A549 (cell line): ENCODE results near the gene ARHGAP4. TPM values are rescaled to one million over a fixed set of nuclear protein-coding genes. Genes with fewer than 3 reads are reported as not detected.

ENCODE experiments used
- ATAC-seq, 2 experiments: fragments of 200-7000 bp in 1 of 2; fragments of >200 bp in 1 of 2; cut with Nextera tagmentation in 1 of 2; cut with Tn5 transposase in 1 of 2; 3 replicates each; pipeline versions ENCODE4 v1.8.0 to v1.9.1; 2018 to 2020; ENCODE audit warnings: mild to moderate bottlenecking in 1 of 2, moderate library complexity in 1 of 2
- CTCF ChIA-PET: fragments of 300-600 bp; sonication (Branson Sonifier 250); formaldehyde crosslinking; extraction: SDS; loops from one replicate; lab custom pipeline; 2021; ENCODE audit warnings: antibody characterized with exemption, inconsistent platforms; lab: Yijun Ruan, JAX
- POLR2A ChIA-PET: fragments of 350-600 bp; formaldehyde crosslinking; extraction: SDS; loops from one replicate; lab custom pipeline; 2021; ENCODE audit warnings: antibody characterized with exemption, inconsistent platforms; lab: Yijun Ruan, JAX
- DNase-seq, 2 experiments: peaks; one replicate each; pipeline versions ENCODE4 v3.0.0 to v3.0.0-alpha.2; 2011 to 2016; ENCODE audit warnings: low read depth in 1 of 2, low spot score in 1 of 2
- FAIRE-seq: peaks from 2 replicates; lab custom pipeline; 2011; peaks lifted over from hg19 to GRCh38; lab: Jason Lieb, UNC
- H3K27ac ChIP-seq, 2 experiments: fragments of >200 bp; sonication (Bioruptor Twin); formaldehyde crosslinking; 3 replicates each; pipeline ENCODE4 v1.5.1; 2016 to 2017
- H3K4me1 ChIP-seq: fragments of >200 bp; sonication (Bioruptor Twin); formaldehyde crosslinking; 3 replicates; pipeline ENCODE4 v1.6.1; 2016
- H3K4me2 ChIP-seq: fragments of >200 bp; sonication (Bioruptor Twin); formaldehyde crosslinking; 3 replicates; pipeline ENCODE4 v1.6.1; 2016
- H3K4me3 ChIP-seq: fragments of >200 bp; sonication (Bioruptor Twin); formaldehyde crosslinking; 3 replicates; pipeline ENCODE4 v1.5.1; 2016
- H3K9me3 ChIP-seq: fragments of >200 bp; sonication (Bioruptor Twin); formaldehyde crosslinking; 3 replicates; pipeline ENCODE4 v1.6.1; 2016
- ATOH8 ChIP-seq: fragments of 250-450 bp; sonication (Bioruptor Pico); IDR thresholded peaks from 2 replicates; pipeline ENCODE4 v1.5.0; 2020; ENCODE audit warnings: low read depth, mild to moderate bottlenecking, moderate library complexity
- BCL3 ChIP-seq: fragments of >200 bp; sonication (Bioruptor Twin); formaldehyde crosslinking; IDR thresholded peaks from 3 replicates; pipeline ENCODE4 v1.6.1; 2016
- BHLHE40 ChIP-seq: IDR thresholded peaks from 2 replicates; pipeline ENCODE4 v1.6.1; 2012; ENCODE audit warnings: low read depth, low read length, inconsistent platforms
- CHD2 ChIP-seq: fragments of 150-350 bp; IDR thresholded peaks from 2 replicates; pipeline ENCODE4 v1.6.1; 2014; ENCODE audit warnings: low read length; ENCODE audit not compliant: partially characterized antibody
- CTCF ChIP-seq: fragments of >200 bp; sonication (Bioruptor Twin); formaldehyde crosslinking; IDR thresholded peaks from 3 replicates; pipeline ENCODE4 v1.5.1; 2016
- EHF ChIP-seq: fragments of 250-450 bp; sonication (Bioruptor Pico); IDR thresholded peaks from 2 replicates; pipeline ENCODE4 v1.5.0; 2020; ENCODE audit warnings: mild to moderate bottlenecking
- EHMT2 ChIP-seq: fragments of 200-600 bp; sonication (generic); IDR thresholded peaks from 2 replicates; pipeline ENCODE4 v1.6.1; 2016; ENCODE audit warnings: antibody characterized with exemption, low read depth, mild to moderate bottlenecking, moderate library complexity
- ELK1 ChIP-seq: fragments of 150-350 bp; IDR thresholded peaks from 2 replicates; pipeline ENCODE4 v1.6.1; 2014; ENCODE audit warnings: low read depth, mild to moderate bottlenecking, low read length
- FOXS1 ChIP-seq: fragments of 250-450 bp; sonication (Bioruptor Pico); IDR thresholded peaks from 2 replicates; pipeline ENCODE4 v1.5.0; 2020; ENCODE audit warnings: mild to moderate bottlenecking, moderate library complexity
- HDAC2 ChIP-seq: fragments of 200-600 bp; sonication (generic); IDR thresholded peaks from 2 replicates; pipeline ENCODE4 v1.6.1; 2016
- HEYL ChIP-seq: fragments of 250-450 bp; sonication (Bioruptor Pico); IDR thresholded peaks from 2 replicates; pipeline ENCODE4 v1.8.0; 2021; ENCODE audit warnings: mild to moderate bottlenecking, moderate library complexity
- HOXB13 ChIP-seq: fragments of 250-450 bp; sonication (Bioruptor Pico); IDR thresholded peaks from 2 replicates; pipeline ENCODE4 v1.5.0; 2020; ENCODE audit warnings: low read depth, mild to moderate bottlenecking, moderate library complexity
- HOXB5 ChIP-seq: fragments of 250-450 bp; sonication (Bioruptor Pico); IDR thresholded peaks from 2 replicates; pipeline ENCODE4 v1.5.0; 2020; ENCODE audit warnings: mild to moderate bottlenecking, moderate library complexity
- JUN ChIP-seq, 2 experiments: fragments of >200 bp; sonication (Bioruptor Twin); formaldehyde crosslinking; IDR thresholded peaks; 2 replicates in 1 of 2; 3 replicates in 1 of 2; pipeline ENCODE4 v1.6.1; 2016 to 2017
- JUNB ChIP-seq: fragments of >200 bp; sonication (Bioruptor Twin); formaldehyde crosslinking; IDR thresholded peaks from 2 replicates; pipeline ENCODE4 v1.6.1; 2016
- MAFK ChIP-seq: fragments of 450-650 bp; IDR thresholded peaks from 2 replicates; pipeline ENCODE4 v1.6.1; 2014; ENCODE audit not compliant: partially characterized antibody
- PHF8 ChIP-seq: fragments of 200-600 bp; sonication (generic); IDR thresholded peaks from 2 replicates; pipeline ENCODE4 v1.6.1; 2016; ENCODE audit warnings: low read depth, mild to moderate bottlenecking, antibody characterized with exemption, moderate library complexity, borderline replicate concordance
- POLR2AphosphoS2 ChIP-seq: conservative IDR thresholded peaks from 2 replicates; pipeline ENCODE4 v1.6.1; 2012; ENCODE audit warnings: low read length, improper control_type of control experiment, inconsistent platforms
- SMC3 ChIP-seq: fragments of >200 bp; sonication (Bioruptor Twin); formaldehyde crosslinking; IDR thresholded peaks from 3 replicates; pipeline ENCODE4 v1.6.1; 2018; ENCODE audit warnings: inconsistent platforms
- ZC3H11A ChIP-seq: fragments of 450-650 bp; IDR thresholded peaks from 2 replicates; pipeline ENCODE4 v1.6.1; 2014; ENCODE audit warnings: antibody characterized with exemption, mild to moderate bottlenecking
- ZSCAN20 ChIP-seq: fragments of 250-450 bp; sonication (Bioruptor Pico); IDR thresholded peaks from 2 replicates; pipeline ENCODE4 v1.8.0; 2022; ENCODE audit warnings: mild to moderate bottlenecking, moderate library complexity
- WGBS: methylation state at CpG from one replicate; pipeline ENCODE4 v1.1.6; 2017; ENCODE audit errors: missing lambda C conversion rate; 5-methylcytosine and 5-hydroxymethylcytosine counted together
- polyA plus RNA-seq, 4 experiments: library from polyadenylated mRNA; depleted of rRNA in 3 of 4; stranded (reverse); fragments of >200 nt; fragmentation: RNase III in 1 of 4; extraction: RNeasy Plus Mini Kit Qiagen cat#74134 plus additional on column Dnase treatment in 1 of 4; gene quantifications; 2 replicates in 3 of 4; 3 replicates in 1 of 4; pipeline ENCODE4 v1.2.3, GENCODE V29; 2011 to 2017
- TF ChIP-seq, protein P1 (sequence below): fragments of 200-600 bp; sonication (generic); IDR thresholded peaks from 2 replicates; pipeline ENCODE4 v1.6.1; 2016; ENCODE audit warnings: antibody characterized with exemption, mild to moderate bottlenecking, moderate library complexity

ARHGAP4 gene
- polyA plus RNA-seq, 2 of the 4 experiments (the other 2 are of a cell fraction), result 0.78 to 0.98 TPM

GRCh38 chrX:153875391-153876111 is 50.5 kb downstream of the ARHGAP4 start:
- FAIRE-seq (no peak), DNase-seq (peak in 1 of 2 experiments; percentile 43), ATAC-seq (peak; percentile 37 to 73; a peak in 5 of 6 replicates)
- Histone ChIP-seq H3K9me3 (no peaks in the 10 kb centered on the region), H3K4me3 (no peak overlapping the region), H3K4me2 (no peak overlapping the region), H3K4me1 (no peaks in the 10 kb centered on the region), H3K27ac (no peak overlapping the region)
- peak; percentile 90 for TF ChIP-seq FOXS1 (CRISPR knock-in tag)
- TF ChIP-seq ATOH8, result peak; percentile 82; the same call in 1 of the 2 replicates
- TF ChIP-seq HDAC2, result 0 out of 2 replicates have a peak, but pooled peaks have one; percentile 19
- TF ChIP-seq EHMT2, result peak; percentile 98
- no peak for TF ChIP-seq SMC3
- peak; percentile 85; the same call in 1 of the 2 replicates for TF ChIP-seq HOXB13 (CRISPR knock-in tag)
- TF ChIP-seq HOXB5, result peak; percentile 92
- TF ChIP-seq ZSCAN20, result peak; percentile 67; the same call in 1 of the 2 replicates
- no peak for TF ChIP-seq JUNB
- peak; percentile 58; the same call in 1 of the 2 replicates for TF ChIP-seq EHF
- TF ChIP-seq ELK1, result no peak
- TF ChIP-seq, protein P1, sequence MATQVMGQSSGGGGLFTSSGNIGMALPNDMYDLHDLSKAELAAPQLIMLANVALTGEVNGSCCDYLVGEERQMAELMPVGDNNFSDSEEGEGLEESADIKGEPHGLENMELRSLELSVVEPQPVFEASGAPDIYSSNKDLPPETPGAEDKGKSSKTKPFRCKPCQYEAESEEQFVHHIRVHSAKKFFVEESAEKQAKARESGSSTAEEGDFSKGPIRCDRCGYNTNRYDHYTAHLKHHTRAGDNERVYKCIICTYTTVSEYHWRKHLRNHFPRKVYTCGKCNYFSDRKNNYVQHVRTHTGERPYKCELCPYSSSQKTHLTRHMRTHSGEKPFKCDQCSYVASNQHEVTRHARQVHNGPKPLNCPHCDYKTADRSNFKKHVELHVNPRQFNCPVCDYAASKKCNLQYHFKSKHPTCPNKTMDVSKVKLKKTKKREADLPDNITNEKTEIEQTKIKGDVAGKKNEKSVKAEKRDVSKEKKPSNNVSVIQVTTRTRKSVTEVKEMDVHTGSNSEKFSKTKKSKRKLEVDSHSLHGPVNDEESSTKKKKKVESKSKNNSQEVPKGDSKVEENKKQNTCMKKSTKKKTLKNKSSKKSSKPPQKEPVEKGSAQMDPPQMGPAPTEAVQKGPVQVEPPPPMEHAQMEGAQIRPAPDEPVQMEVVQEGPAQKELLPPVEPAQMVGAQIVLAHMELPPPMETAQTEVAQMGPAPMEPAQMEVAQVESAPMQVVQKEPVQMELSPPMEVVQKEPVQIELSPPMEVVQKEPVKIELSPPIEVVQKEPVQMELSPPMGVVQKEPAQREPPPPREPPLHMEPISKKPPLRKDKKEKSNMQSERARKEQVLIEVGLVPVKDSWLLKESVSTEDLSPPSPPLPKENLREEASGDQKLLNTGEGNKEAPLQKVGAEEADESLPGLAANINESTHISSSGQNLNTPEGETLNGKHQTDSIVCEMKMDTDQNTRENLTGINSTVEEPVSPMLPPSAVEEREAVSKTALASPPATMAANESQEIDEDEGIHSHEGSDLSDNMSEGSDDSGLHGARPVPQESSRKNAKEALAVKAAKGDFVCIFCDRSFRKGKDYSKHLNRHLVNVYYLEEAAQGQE, result peak; percentile 98
- POLR2A ChIA-PET, result no interaction called here
- 12% methylated on average over 28 of the region's 42 CpGs for WGBS
- CTCF ChIA-PET, result interaction anchor here (0.6 to 1.2 kb wide), 3 partner anchors 27 to 47 kb away, joined by 3 to 4 read pairs (median 3); no protein-coding TSS in a partner anchor

DNA sequence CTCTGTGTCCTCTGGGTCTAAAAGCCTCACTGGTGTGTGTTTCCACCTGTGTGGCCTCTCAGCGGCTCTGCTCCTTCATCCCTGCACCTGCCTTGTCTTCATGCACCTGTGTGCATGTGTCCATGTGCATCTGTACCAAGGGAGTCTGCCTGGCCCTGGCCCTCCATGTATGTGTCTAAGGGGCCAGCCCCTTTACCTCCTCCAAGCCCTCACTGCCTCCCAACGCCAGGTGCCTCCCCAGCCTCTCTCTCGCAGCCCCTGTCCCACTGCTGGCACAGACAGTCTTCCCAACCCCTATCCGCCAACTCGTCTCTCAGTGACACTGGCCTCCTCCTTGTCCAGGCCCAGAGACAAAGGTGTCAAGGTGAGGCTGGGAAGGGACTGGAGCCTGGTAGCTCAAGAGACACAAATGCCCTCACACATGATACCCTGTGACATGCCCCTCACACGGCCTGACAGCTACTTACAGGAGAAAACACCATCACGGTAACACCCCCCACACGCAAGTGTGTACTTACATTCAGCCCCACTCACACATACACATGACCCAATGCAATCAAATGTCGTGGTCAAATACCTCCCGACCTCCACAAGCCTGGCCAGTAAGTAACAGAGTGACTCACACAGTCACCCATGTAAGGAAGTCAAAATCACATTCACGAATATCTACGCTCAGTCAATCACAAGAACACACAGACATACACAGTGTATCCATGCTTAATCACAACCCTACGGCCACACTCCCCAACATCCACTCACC is 51.5 kb downstream of the ARHGAP4 start:
- Histone ChIP-seq H3K4me1 (no peaks in the 10 kb centered on the region), H3K9me3 (no peaks in the 10 kb centered on the region), H3K4me2 (no peak overlapping the region), H3K27ac (no peak overlapping the region), H3K4me3 (no peak overlapping the region)
- 42% methylated on average over 13 of the region's 13 CpGs for WGBS
- ATAC-seq (no peak), FAIRE-seq (no peak), DNase-seq (no peak)
- CTCF ChIA-PET, result no interaction called here
- POLR2A ChIA-PET, result no interaction called here
- TF ChIP-seq BHLHE40, result no peak
- no peak for TF ChIP-seq MAFK
- no peak for TF ChIP-seq PHF8
- TF ChIP-seq JUN (IDR thresholded peaks at IDR 0.05), result no peak
- TF ChIP-seq CTCF, result no peak
- TF ChIP-seq ZSCAN20, result no peak
- no peak for TF ChIP-seq BCL3
- TF ChIP-seq HEYL (CRISPR knock-in tag), result no peak
- no peak for TF ChIP-seq CHD2
- TF ChIP-seq ELK1, result no peak
- TF ChIP-seq ZC3H11A, result no peak
- no peak for TF ChIP-seq EHF
- no peak for TF ChIP-seq POLR2AphosphoS2
